Omental fat pad (tissue), 4 donors: Measurements from ENCODE around the gene AOPEP. TPM values are rescaled to one million over a fixed set of nuclear protein-coding genes. Genes with fewer than 3 reads are reported as not detected.

Experiments
- ATAC-seq: fragments of 150-250 bp; one replicate; pipeline ENCODE4 v1.9.1; 2016; ENCODE audit warnings: mild to moderate bottlenecking, moderate library complexity; ENCODE audit not compliant: low FRiP score
- DNase-seq: peaks from one replicate; pipeline ENCODE4 v3.0.0-alpha.2; 2019; ENCODE audit warnings: low spot score
- CTCF ChIP-seq, 3 donors: fragments of 450-650 bp; IDR thresholded peaks; one replicate each; pipeline ENCODE4 v1.5.1; 2016 to 2017; ENCODE audit warnings: antibody characterized with exemption in 3 of 3, mild to moderate bottlenecking in 3 of 3, moderate library complexity in 2 of 3
- total RNA-seq, 4 donors: library from RNA; depleted of rRNA; stranded (reverse); fragments of >200 nt; gene quantifications; one replicate each; pipeline ENCODE4 v1.1.0, GENCODE V29; 2016

The AOPEP gene
- total RNA-seq, 4 donors from 2014 or later = 45.9 to 102 (median 55.1) TPM

- ATAC-seq = no peak
Measured at GRCh38 chr9:95049761-95050160, 323.3 kb downstream of the AOPEP start.

GRCh38 chr9:95053611-95054570 lies 327.4 kb downstream of the AOPEP start:
- DNase-seq = no peak
- no peak for TF ChIP-seq CTCF (IDR thresholded peaks at IDR 0.05)
- no peak for ATAC-seq

More at GRCh38 chr9:95049761-95050160, 323.3 kb downstream of the AOPEP start:
- no peak for TF ChIP-seq CTCF (IDR thresholded peaks at IDR 0.05)
- DNase-seq = no peak

GRCh38 chr9:95055334-95055850 lies 328.9 kb downstream of the AOPEP start:
- TF ChIP-seq CTCF (IDR thresholded peaks at IDR 0.05) = no peak
- ATAC-seq (no peak), DNase-seq (no peak)

GRCh38 chr9:95055851-95056551 lies 329.5 kb downstream of the AOPEP start:
- no peak for TF ChIP-seq CTCF (IDR thresholded peaks at IDR 0.05)
- ATAC-seq (no peak), DNase-seq (no peak)

GRCh38 chr9:95057101-95057500 lies 330.6 kb downstream of the AOPEP start:
- DNase-seq (no peak), ATAC-seq (no peak)
- TF ChIP-seq CTCF (IDR thresholded peaks at IDR 0.05) = no peak

GRCh38 chr9:95058121-95058785 lies 331.8 kb downstream of the AOPEP start:
- TF ChIP-seq CTCF (IDR thresholded peaks at IDR 0.05) = no peak
- no peak for ATAC-seq
- no peak for DNase-seq
